A549 (cell line): ENCODE data around the gene MAJIN.

ENCODE experiments used
- CEBPB ChIP-seq, 2 experiments: fragments of >200 bp in 1 of 2; sonication (Bioruptor Twin) in 1 of 2; formaldehyde crosslinking in 1 of 2; IDR thresholded peaks; 2 replicates each; pipeline ENCODE4 v1.6.1; 2012 to 2016
- CTCF ChIP-seq: fragments of >200 bp; sonication (Bioruptor Twin); formaldehyde crosslinking; IDR thresholded peaks from 3 replicates; pipeline ENCODE4 v1.5.1; 2016
- HOXA7 ChIP-seq: fragments of 250-450 bp; sonication (Bioruptor Pico); IDR thresholded peaks from 2 replicates; pipeline ENCODE4 v1.5.0; 2020; ENCODE audit warnings: mild to moderate bottlenecking, moderate library complexity
- JUN ChIP-seq, 2 experiments: fragments of >200 bp; sonication (Bioruptor Twin); formaldehyde crosslinking; IDR thresholded peaks; 2 replicates in 1 of 2; 3 replicates in 1 of 2; pipeline ENCODE4 v1.6.1; 2016 to 2017
- POLR2A ChIP-seq: IDR thresholded peaks from 2 replicates; pipeline ENCODE4 v1.6.1; 2012; ENCODE audit warnings: mild to moderate bottlenecking, low read length
- RAD21 ChIP-seq, 2 experiments: fragments of >200 bp in 1 of 2; sonication (Bioruptor Twin) in 1 of 2; formaldehyde crosslinking in 1 of 2; IDR thresholded peaks in 1 of 2; conservative IDR thresholded peaks in 1 of 2; 2 replicates in 1 of 2; 3 replicates in 1 of 2; pipeline ENCODE4 v1.6.1; 2012 to 2018; ENCODE audit warnings: inconsistent platforms in 1 of 2
- REST ChIP-seq: fragments of 200-600 bp; sonication (generic); IDR thresholded peaks from 2 replicates; pipeline ENCODE4 v1.6.1; 2016; ENCODE audit warnings: antibody characterized with exemption, mild to moderate bottlenecking, moderate library complexity

GRCh38 chr11:64915376-64915887 lies 56.5 kb downstream of the MAJIN start:
- no peak for TF ChIP-seq CTCF
- no peak for TF ChIP-seq RAD21 (conservative IDR thresholded peaks at IDR 0.05 in 1 of 2, IDR thresholded peaks at IDR 0.05 in 1 of 2)
- TF ChIP-seq REST, result no peak
- no peak for TF ChIP-seq POLR2A
- TF ChIP-seq HOXA7 (CRISPR knock-in tag), result no peak
- TF ChIP-seq CEBPB (IDR thresholded peaks at IDR 0.05), result no peak
- TF ChIP-seq JUN (IDR thresholded peaks at IDR 0.05), result no peak
